ENCODE measurements around the gene HES4.

Gene HES4

DNA sequence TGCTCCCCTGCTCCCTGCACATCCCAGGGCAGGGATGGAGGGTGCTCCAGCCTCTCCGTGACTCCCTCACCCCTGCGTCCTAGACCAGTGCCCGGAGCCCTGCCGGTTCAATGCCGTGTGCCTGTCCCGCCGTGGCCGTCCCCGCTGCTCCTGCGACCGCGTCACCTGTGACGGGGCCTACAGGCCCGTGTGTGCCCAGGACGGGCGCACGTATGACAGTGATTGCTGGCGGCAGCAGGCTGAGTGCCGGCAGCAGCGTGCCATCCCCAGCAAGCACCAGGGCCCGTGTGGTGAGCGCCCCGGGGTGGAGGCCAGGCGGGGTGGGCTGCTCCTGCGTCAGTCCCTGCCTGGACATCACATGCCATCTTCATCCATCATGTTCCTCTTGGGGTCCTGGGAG, 42.0 kb upstream of the HES4 start:
- H3K4me1 ChIP-seq (ENCODE audit: control insufficient read depth, insufficient read depth, low read length) = peaks cover 4% of the 10 kb centered on the region
- H3K9me3 ChIP-seq (ENCODE audit: control insufficient read depth, low read length) = no peaks in the 10 kb centered on the region
- no peak overlapping the region for H3K4me3 ChIP-seq (ENCODE audit: low read length)
- no peaks in the 10 kb centered on the region for H3K36me3 ChIP-seq (ENCODE audit: control insufficient read depth, insufficient read depth, low read length, severe bottlenecking)
- H3K9ac ChIP-seq (ENCODE audit: low read length) = no peak overlapping the region
- no peak for DNase-seq (ENCODE audit: low read depth)
- H3K27me3 ChIP-seq (replicated peaks; ENCODE audit: control insufficient read depth, insufficient read depth, low read length) = peaks cover 31% of the 10 kb centered on the region

DNA sequence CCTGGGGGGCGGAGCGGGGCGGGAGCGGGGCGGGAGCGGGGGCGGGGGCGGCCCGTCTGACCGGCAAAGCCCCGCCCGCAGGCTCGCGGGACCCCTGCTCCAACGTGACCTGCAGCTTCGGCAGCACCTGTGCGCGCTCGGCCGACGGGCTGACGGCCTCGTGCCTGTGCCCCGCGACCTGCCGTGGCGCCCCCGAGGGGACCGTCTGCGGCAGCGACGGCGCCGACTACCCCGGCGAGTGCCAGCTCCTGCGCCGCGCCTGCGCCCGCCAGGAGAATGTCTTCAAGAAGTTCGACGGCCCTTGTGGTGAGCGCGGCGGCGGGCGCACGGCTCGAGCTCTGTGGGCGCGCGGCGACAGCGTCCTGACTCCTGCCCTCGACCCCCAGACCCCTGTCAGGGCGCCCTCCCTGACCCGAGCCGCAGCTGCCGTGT, 41.2 kb upstream of the HES4 start:
- no peak overlapping the region for H3K4me3 ChIP-seq (ENCODE audit: low read length)
- H3K9ac ChIP-seq (ENCODE audit: low read length) = no peak overlapping the region
- no peak for DNase-seq (ENCODE audit: low read depth)
- H3K4me1 ChIP-seq (ENCODE audit: control insufficient read depth, insufficient read depth, low read length) = peaks cover 4% of the 10 kb centered on the region
- peaks cover 34% of the 10 kb centered on the region for H3K27me3 ChIP-seq (replicated peaks; ENCODE audit: control insufficient read depth, insufficient read depth, low read length)
- H3K36me3 ChIP-seq (ENCODE audit: control insufficient read depth, insufficient read depth, low read length, severe bottlenecking) = no peaks in the 10 kb centered on the region
- H3K9me3 ChIP-seq (ENCODE audit: control insufficient read depth, low read length) = no peaks in the 10 kb centered on the region

DNA sequence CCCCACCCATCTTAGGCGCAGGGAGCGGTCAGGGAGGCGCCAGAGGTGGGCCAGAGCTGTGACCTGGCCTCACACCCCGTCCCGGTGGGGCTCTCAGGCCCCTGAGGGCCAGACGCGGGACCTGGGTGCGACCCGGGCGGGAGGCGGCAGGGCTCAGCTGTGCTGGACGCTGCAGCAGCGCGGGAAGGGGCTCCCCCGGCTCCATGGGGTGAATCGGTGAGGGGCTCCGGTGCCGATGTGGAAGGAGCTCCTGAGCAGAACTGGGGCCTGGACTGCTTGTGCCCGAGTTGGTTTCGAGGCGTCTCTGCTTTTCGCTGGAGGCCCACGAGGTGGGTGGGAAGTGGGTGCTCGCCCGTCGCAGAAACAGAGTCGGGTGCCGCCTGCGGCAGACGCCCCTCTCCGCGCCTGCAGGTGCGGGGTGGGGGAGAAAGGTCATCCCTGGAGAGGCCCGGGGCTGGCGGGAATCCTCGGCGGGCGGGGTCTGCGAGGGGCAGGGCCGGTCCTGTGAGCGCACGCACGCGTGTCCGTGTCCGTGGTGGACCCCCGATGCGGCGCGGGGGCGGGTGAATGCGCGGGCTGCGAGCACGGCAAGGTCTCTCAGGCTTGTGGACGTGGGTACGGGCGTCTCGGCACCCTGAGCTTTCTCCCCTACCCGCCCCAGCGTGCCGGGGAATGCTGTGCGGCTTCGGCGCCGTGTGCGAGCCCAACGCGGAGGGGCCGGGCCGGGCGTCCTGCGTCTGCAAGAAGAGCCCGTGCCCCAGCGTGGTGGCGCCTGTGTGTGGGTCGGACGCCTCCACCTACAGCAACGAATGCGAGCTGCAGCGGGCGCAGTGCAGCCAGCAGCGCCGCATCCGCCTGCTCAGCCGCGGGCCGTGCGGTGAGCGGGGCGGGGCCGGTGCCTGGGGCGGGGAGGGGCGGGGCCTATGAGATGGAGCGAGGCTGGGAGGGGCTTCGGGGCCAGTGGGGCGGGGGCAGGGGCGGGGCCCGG, 40.4 kb upstream of the HES4 start:
- H3K9ac ChIP-seq (ENCODE audit: low read length) = no peak overlapping the region
- DNase-seq (ENCODE audit: low read depth) = peak; percentile 94
- peaks cover 39% of the 10 kb centered on the region for H3K27me3 ChIP-seq (replicated peaks; ENCODE audit: control insufficient read depth, insufficient read depth, low read length)
- H3K4me3 ChIP-seq (ENCODE audit: low read length) = peak overlapping the region; percentile 66
- H3K36me3 ChIP-seq (ENCODE audit: control insufficient read depth, insufficient read depth, low read length, severe bottlenecking) = no peaks in the 10 kb centered on the region
- peaks cover 4% of the 10 kb centered on the region for H3K4me1 ChIP-seq (ENCODE audit: control insufficient read depth, insufficient read depth, low read length)
- H3K9me3 ChIP-seq (ENCODE audit: control insufficient read depth, low read length) = no peaks in the 10 kb centered on the region

GRCh38 chr1:1039145-1039910, 39.4 kb upstream of the HES4 start:
- Histone ChIP-seq H3K4me3 (ENCODE audit: low read length) (no peak overlapping the region), H3K36me3 (ENCODE audit: control insufficient read depth, insufficient read depth, low read length, severe bottlenecking) (no peaks in the 10 kb centered on the region)

GRCh38 chr1:1038694-1039093, 38.8 kb upstream of the HES4 start:
- H3K27me3 ChIP-seq (replicated peaks; ENCODE audit: control insufficient read depth, insufficient read depth, low read length) = peaks cover 39% of the 10 kb centered on the region

More at GRCh38 chr1:1039145-1039910, 39.4 kb upstream of the HES4 start:
- DNase-seq (ENCODE audit: low read depth) = no peak
- H3K27me3 ChIP-seq (replicated peaks; ENCODE audit: control insufficient read depth, insufficient read depth, low read length) = peaks cover 39% of the 10 kb centered on the region
- H3K9ac ChIP-seq (ENCODE audit: low read length) = no peak overlapping the region
- peaks cover 4% of the 10 kb centered on the region for H3K4me1 ChIP-seq (ENCODE audit: control insufficient read depth, insufficient read depth, low read length)
- H3K9me3 ChIP-seq (ENCODE audit: control insufficient read depth, low read length) = no peaks in the 10 kb centered on the region

GRCh38 chr1:1037366-1038327, 37.8 kb upstream of the HES4 start:
- Histone ChIP-seq H3K9ac (ENCODE audit: low read length) (no peak overlapping the region), H3K27me3 (replicated peaks; ENCODE audit: control insufficient read depth, insufficient read depth, low read length) (peaks cover 39% of the 10 kb centered on the region), H3K9me3 (ENCODE audit: control insufficient read depth, low read length) (no peaks in the 10 kb centered on the region), H3K4me3 (ENCODE audit: low read length) (no peak overlapping the region), H3K36me3 (ENCODE audit: control insufficient read depth, insufficient read depth, low read length, severe bottlenecking) (no peaks in the 10 kb centered on the region), H3K4me1 (ENCODE audit: control insufficient read depth, insufficient read depth, low read length) (peaks cover 4% of the 10 kb centered on the region)
- DNase-seq (ENCODE audit: low read depth) = no peak

More at GRCh38 chr1:1038694-1039093, 38.8 kb upstream of the HES4 start:
- Histone ChIP-seq H3K4me3 (ENCODE audit: low read length) (no peak overlapping the region), H3K36me3 (ENCODE audit: control insufficient read depth, insufficient read depth, low read length, severe bottlenecking) (no peaks in the 10 kb centered on the region), H3K9me3 (ENCODE audit: control insufficient read depth, low read length) (no peaks in the 10 kb centered on the region), H3K4me1 (ENCODE audit: control insufficient read depth, insufficient read depth, low read length) (peaks cover 4% of the 10 kb centered on the region), H3K9ac (ENCODE audit: low read length) (no peak overlapping the region)
- DNase-seq (ENCODE audit: low read depth) = no peak

GRCh38 chr1:1035291-1035943, 35.5 kb upstream of the HES4 start:
- Histone ChIP-seq H3K4me1 (ENCODE audit: control insufficient read depth, insufficient read depth, low read length) (peaks cover 4% of the 10 kb centered on the region), H3K9me3 (ENCODE audit: control insufficient read depth, low read length) (no peaks in the 10 kb centered on the region), H3K36me3 (ENCODE audit: control insufficient read depth, insufficient read depth, low read length, severe bottlenecking) (no peaks in the 10 kb centered on the region), H3K27me3 (replicated peaks; ENCODE audit: control insufficient read depth, insufficient read depth, low read length) (peaks cover 45% of the 10 kb centered on the region), H3K4me3 (ENCODE audit: low read length) (no peak overlapping the region), H3K9ac (ENCODE audit: low read length) (no peak overlapping the region)
- no peak for DNase-seq (ENCODE audit: low read depth)

DNA sequence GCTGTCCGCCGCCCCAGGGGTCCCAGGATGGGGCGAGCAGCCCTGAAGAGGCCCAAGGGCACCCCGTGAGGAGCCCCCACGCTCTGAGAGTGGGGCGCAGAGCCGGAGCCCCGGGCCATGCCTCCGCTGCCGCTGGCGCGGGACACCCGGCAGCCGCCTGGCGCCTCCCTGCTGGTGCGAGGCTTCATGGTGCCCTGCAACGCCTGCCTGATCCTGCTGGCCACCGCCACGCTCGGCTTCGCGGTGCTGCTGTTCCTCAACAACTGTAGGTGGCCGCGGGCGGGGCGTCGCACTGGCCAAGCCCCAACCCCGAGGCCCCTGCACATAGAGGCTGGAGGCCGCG, 34.5 kb upstream of the HES4 start:
- H3K9me3 ChIP-seq (ENCODE audit: control insufficient read depth, low read length) = no peaks in the 10 kb centered on the region
- H3K27me3 ChIP-seq (replicated peaks; ENCODE audit: control insufficient read depth, insufficient read depth, low read length) = peaks cover 37% of the 10 kb centered on the region
- no peak overlapping the region for H3K4me3 ChIP-seq (ENCODE audit: low read length)
- H3K4me1 ChIP-seq (ENCODE audit: control insufficient read depth, insufficient read depth, low read length) = no peaks in the 10 kb centered on the region
- no peak overlapping the region for H3K9ac ChIP-seq (ENCODE audit: low read length)
- DNase-seq (ENCODE audit: low read depth) = no peak
- H3K36me3 ChIP-seq (ENCODE audit: control insufficient read depth, insufficient read depth, low read length, severe bottlenecking) = no peaks in the 10 kb centered on the region

DNA sequence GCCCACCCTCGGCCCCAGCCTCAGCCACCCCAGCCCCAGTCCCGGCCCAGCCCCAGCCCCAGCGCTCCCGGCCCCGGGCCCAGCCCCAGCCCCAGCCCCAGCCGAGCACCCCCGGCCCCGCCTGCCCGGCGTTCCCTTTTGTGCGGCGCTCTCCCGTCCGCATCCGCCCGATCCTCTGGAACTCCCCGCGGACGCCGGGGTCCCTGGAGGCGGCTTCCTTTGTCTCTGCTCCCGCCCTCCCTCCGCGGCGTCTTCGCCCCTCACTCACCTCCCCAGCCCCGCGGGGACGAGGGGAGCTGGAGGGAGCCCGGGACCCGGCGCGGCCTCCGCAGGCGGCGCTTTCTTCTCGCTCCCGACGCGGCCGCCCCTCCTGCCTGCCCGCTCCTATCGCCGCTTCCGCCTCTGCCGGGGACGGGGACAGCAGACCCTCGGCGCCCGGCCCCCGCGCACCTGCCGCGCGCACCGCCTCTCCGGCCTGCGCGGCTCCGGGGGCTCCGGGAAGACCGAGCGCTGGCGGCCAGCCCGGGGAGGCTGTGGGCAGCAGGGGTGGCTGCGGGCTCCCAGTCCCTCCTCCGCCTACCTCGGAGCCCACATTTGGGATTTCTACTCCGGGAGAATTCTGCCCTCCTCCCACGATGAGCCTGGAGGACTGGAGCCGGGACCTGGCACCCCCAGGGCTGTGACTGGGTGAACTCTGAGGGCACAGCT, 34.0 kb upstream of the HES4 start:
- H3K9me3 ChIP-seq (ENCODE audit: control insufficient read depth, low read length) = no peaks in the 10 kb centered on the region
- no peaks in the 10 kb centered on the region for H3K36me3 ChIP-seq (ENCODE audit: control insufficient read depth, insufficient read depth, low read length, severe bottlenecking)
- no peaks in the 10 kb centered on the region for H3K4me1 ChIP-seq (ENCODE audit: control insufficient read depth, insufficient read depth, low read length)
- H3K9ac ChIP-seq (ENCODE audit: low read length) = no peak overlapping the region
- no peak overlapping the region for H3K4me3 ChIP-seq (ENCODE audit: low read length)
- peak; percentile 42 for DNase-seq (ENCODE audit: low read depth)
- peaks cover 31% of the 10 kb centered on the region for H3K27me3 ChIP-seq (replicated peaks; ENCODE audit: control insufficient read depth, insufficient read depth, low read length)

GRCh38 chr1:1033009-1033587, 33.2 kb upstream of the HES4 start:
- Histone ChIP-seq H3K9me3 (ENCODE audit: control insufficient read depth, low read length) (no peaks in the 10 kb centered on the region), H3K9ac (ENCODE audit: low read length) (no peak overlapping the region), H3K4me3 (ENCODE audit: low read length) (peak overlapping the region; percentile 37), H3K4me1 (ENCODE audit: control insufficient read depth, insufficient read depth, low read length) (no peaks in the 10 kb centered on the region), H3K27me3 (replicated peaks; ENCODE audit: control insufficient read depth, insufficient read depth, low read length) (peaks cover 24% of the 10 kb centered on the region), H3K36me3 (ENCODE audit: control insufficient read depth, insufficient read depth, low read length, severe bottlenecking) (no peaks in the 10 kb centered on the region)
- peak; percentile 91 for DNase-seq (ENCODE audit: low read depth)

All from adipocyte (in vitro differentiated cells).